H9 (cell line): ENCODE measurements around the gene EPHB6. TPM values are rescaled to one million over a fixed set of nuclear protein-coding genes. Genes with fewer than 3 reads are reported as not detected.

Source experiments
- DNase-seq: peaks from one replicate; pipeline ENCODE4 v3.0.0-alpha.2; 2017
- H2AFZ ChIP-seq: one replicate; pipeline ENCODE4 v1.6.1; 2013; ENCODE audit warnings: mild to moderate bottlenecking, low read length, control low read depth, moderate library complexity
- H2AK5ac ChIP-seq: 2 replicates; pipeline ENCODE4 v1.6.1; 2013; ENCODE audit warnings: low read length, control low read depth, mixed read lengths; ENCODE audit not compliant: insufficient read length
- H2BK120ac ChIP-seq: one replicate; pipeline ENCODE4 v1.6.1; 2013; ENCODE audit warnings: low read depth, mild to moderate bottlenecking, low read length, control low read depth, inconsistent platforms; ENCODE audit not compliant: poor library complexity, severe bottlenecking
- H2BK12ac ChIP-seq: 2 replicates; pipeline ENCODE4 v1.6.1; 2013; ENCODE audit warnings: low read length, control low read depth, mixed read lengths, low read depth; ENCODE audit not compliant: insufficient read length
- H2BK15ac ChIP-seq: 2 replicates; pipeline ENCODE4 v1.6.1; 2013; ENCODE audit warnings: low read depth, low read length, control low read depth
- H2BK20ac ChIP-seq: one replicate; pipeline ENCODE4 v1.6.1; 2013; ENCODE audit warnings: low read depth, mild to moderate bottlenecking, low read length, control low read depth, inconsistent platforms; ENCODE audit not compliant: poor library complexity, severe bottlenecking
- H2BK5ac ChIP-seq: 2 replicates; pipeline ENCODE4 v1.6.1; 2013; ENCODE audit warnings: low read length, control low read depth, mixed read lengths; ENCODE audit not compliant: insufficient read length
- H3K14ac ChIP-seq: 2 replicates; pipeline ENCODE4 v1.6.1; 2013; ENCODE audit warnings: low read length, control low read depth; ENCODE audit not compliant: insufficient read depth
- H3K18ac ChIP-seq: 2 replicates; pipeline ENCODE4 v1.6.1; 2013; ENCODE audit warnings: low read depth, mild to moderate bottlenecking, mixed read lengths, low read length, control low read depth; ENCODE audit not compliant: insufficient read length
- H3K23ac ChIP-seq: 2 replicates; pipeline ENCODE4 v1.6.1; 2013; ENCODE audit warnings: low read length, control low read depth, mixed read lengths, low read depth; ENCODE audit not compliant: insufficient read length
- H3K23me2 ChIP-seq: 2 replicates; pipeline ENCODE4 v1.6.1; 2013; ENCODE audit warnings: low read depth, mild to moderate bottlenecking, mixed read lengths, low read length, control low read depth; ENCODE audit not compliant: insufficient read length, poor library complexity, severe bottlenecking
- H3K27ac ChIP-seq: 2 replicates; pipeline ENCODE4 v1.5.1; 2013; ENCODE audit warnings: low read length, control low read depth, mixed read lengths, low read depth; ENCODE audit not compliant: insufficient read length
- H3K27me3 ChIP-seq: 2 replicates; pipeline ENCODE4 v1.6.1; 2013; ENCODE audit warnings: low read length, control low read depth, inconsistent platforms; ENCODE audit not compliant: insufficient read depth
- H3K4ac ChIP-seq: 2 replicates; pipeline ENCODE4 v1.6.1; 2013; ENCODE audit warnings: low read depth, mild to moderate bottlenecking, control low read depth, inconsistent platforms, low read length, moderate library complexity
- H3K4me1 ChIP-seq: 2 replicates; pipeline ENCODE4 v1.6.1; 2013; ENCODE audit warnings: low read length, control low read depth, inconsistent platforms; ENCODE audit not compliant: insufficient read depth
- H3K4me2 ChIP-seq: 2 replicates; pipeline ENCODE4 v1.6.1; 2013; ENCODE audit warnings: low read length, control low read depth, mixed read lengths; ENCODE audit not compliant: insufficient read length, insufficient read depth
- H3K56ac ChIP-seq: 2 replicates; pipeline ENCODE4 v1.6.1; 2013; ENCODE audit warnings: low read depth, mild to moderate bottlenecking, mixed read lengths, low read length, control low read depth; ENCODE audit not compliant: insufficient read length
- H3K79me1 ChIP-seq: 2 replicates; pipeline ENCODE4 v1.6.1; 2013; ENCODE audit warnings: low read depth, mild to moderate bottlenecking, moderate library complexity, low read length, control low read depth, inconsistent platforms; ENCODE audit not compliant: insufficient read depth, poor library complexity, severe bottlenecking
- H3K79me2 ChIP-seq: 2 replicates; pipeline ENCODE4 v1.6.1; 2013; ENCODE audit warnings: low read length, control low read depth, inconsistent platforms; ENCODE audit not compliant: insufficient read depth
- H3K9ac ChIP-seq: 2 replicates; pipeline ENCODE4 v1.6.1; 2013; ENCODE audit warnings: low read length, control low read depth, mixed read lengths; ENCODE audit not compliant: insufficient read length; ENCODE audit errors: extremely low read depth
- H3K9me3 ChIP-seq: one replicate; pipeline ENCODE4 v1.6.1; 2013; ENCODE audit warnings: low read depth, low read length, inconsistent platforms; ENCODE audit not compliant: control insufficient read depth
- H3T11ph ChIP-seq: one replicate; pipeline ENCODE4 v1.6.1; 2013; ENCODE audit warnings: mild to moderate bottlenecking, low read length, control low read depth, inconsistent platforms
- H4K20me1 ChIP-seq: one replicate; pipeline ENCODE4 v1.6.1; 2013; ENCODE audit not compliant: control insufficient read depth, insufficient read length, insufficient read depth
- H4K5ac ChIP-seq: 2 replicates; pipeline ENCODE4 v1.6.1; 2013; ENCODE audit warnings: low read depth, mild to moderate bottlenecking, mixed read lengths, low read length, control low read depth; ENCODE audit not compliant: insufficient read length
- H4K8ac ChIP-seq: replicated peaks from 2 replicates; pipeline ENCODE4 v1.6.1; 2013; ENCODE audit warnings: low read length, control low read depth, mixed read lengths, low read depth; ENCODE audit not compliant: insufficient read length
- H4K91ac ChIP-seq: 2 replicates; pipeline ENCODE4 v1.6.1; 2013; ENCODE audit warnings: low read depth, mild to moderate bottlenecking, moderate library complexity, mixed read lengths, low read length, control low read depth; ENCODE audit not compliant: insufficient read length
- H3K27ac Mint-ChIP-seq, 3 experiments: 2 replicates in 2 of 3; 3 replicates in 1 of 3; pipeline ENCODE4 v1.8.0; 2020 to 2021; ENCODE audit warnings: mixed read lengths in 3 of 3, mild to moderate bottlenecking in 1 of 3, moderate library complexity in 1 of 3
- H3K27me3 Mint-ChIP-seq: 2 replicates; pipeline ENCODE4 v1.8.0; 2021; ENCODE audit warnings: low read depth, mild to moderate bottlenecking, moderate library complexity, mixed read lengths
- H3K36me3 Mint-ChIP-seq, 3 experiments: 2 replicates in 2 of 3; 3 replicates in 1 of 3; pipeline ENCODE4 v1.8.0; 2020 to 2021; ENCODE audit warnings: low read depth in 3 of 3, mixed read lengths in 3 of 3; ENCODE audit not compliant: insufficient read depth in 1 of 3
- H3K4me1 Mint-ChIP-seq, 2 experiments: 2 replicates each; pipeline ENCODE4 v1.8.0; 2020; ENCODE audit warnings: mixed read lengths in 2 of 2
- H3K4me3 Mint-ChIP-seq, 2 experiments: 2 replicates in 1 of 2; 3 replicates in 1 of 2; pipeline ENCODE4 v1.8.0; 2020 to 2021; ENCODE audit warnings: mild to moderate bottlenecking in 2 of 2, mixed read lengths in 2 of 2, moderate library complexity in 1 of 2
- H3K9me3 Mint-ChIP-seq, 2 experiments: 2 replicates in 1 of 2; 3 replicates in 1 of 2; pipeline ENCODE4 v1.8.0; 2020; ENCODE audit warnings: mild to moderate bottlenecking in 2 of 2, mixed read lengths in 2 of 2, moderate library complexity in 1 of 2
- CTCF ChIP-seq: fragments of 200-600 bp; sonication (generic); conservative IDR thresholded peaks from 3 replicates; pipeline ENCODE4 v1.8.0; 2021; ENCODE audit warnings: antibody characterized with exemption, mild to moderate bottlenecking
- WGBS: extraction: QIAGEN DNeasy Blood & Tissue Kit; methylation state at CpG from one replicate; pipeline ENCODE4 v1.1.7; 2013; ENCODE audit warnings: missing lambda C conversion rate, low lambda C conversion rate, mixed read lengths; ENCODE audit not compliant: insufficient read length; ENCODE audit errors: extremely low coverage; 5-methylcytosine and 5-hydroxymethylcytosine counted together
- total RNA-seq: library from RNA; stranded (reverse); gene quantifications from 2 replicates; pipeline ENCODE4 v1.2.1, GENCODE V29; 2021

EPHB6 gene
- total RNA-seq, 1 experiment from 2014 or later: 9.7 TPM

GRCh38 chr7:142880876-142881505 lies 26.1 kb downstream of the EPHB6 start:
- H3T11ph ChIP-seq: no peak overlapping the region
- TF ChIP-seq CTCF: peak; percentile 86
- H3K18ac ChIP-seq: no peak overlapping the region
- no peak overlapping the region for H3K56ac ChIP-seq
- H3K79me2 ChIP-seq: no peaks in the 10 kb centered on the region
- Mint-ChIP-seq H3K36me3 (no peaks in the 10 kb centered on the region), H3K4me1 (peaks cover 10 to 11% of the 10 kb centered on the region in 2 experiments), H3K27me3 (peaks cover 12% of the 10 kb centered on the region; the same call in 1 of the 2 replicates), H3K9me3 (peaks cover 0 to 2% of the 10 kb centered on the region in 2 experiments; a peak in 1 of 5 replicates), H3K4me3 (no peak overlapping the region), H3K27ac (no peak overlapping the region)
- no peak overlapping the region for H3K14ac ChIP-seq
- H4K91ac ChIP-seq: no peak overlapping the region
- H3K79me1 ChIP-seq: no peaks in the 10 kb centered on the region
- H2AK5ac ChIP-seq: no peak overlapping the region
- H3K27me3 ChIP-seq: no peaks in the 10 kb centered on the region
- H3K4me1 ChIP-seq: no peaks in the 10 kb centered on the region; the same call in 1 of the 2 replicates
- no peak overlapping the region for H4K5ac ChIP-seq
- H3K9ac ChIP-seq: no peak overlapping the region
- H2BK120ac ChIP-seq: no peak overlapping the region
- no peak overlapping the region for H2BK12ac ChIP-seq
- peak; percentile 79 for DNase-seq
- no peaks in the 10 kb centered on the region for H3K9me3 ChIP-seq
- no CpG with 5 or more reads among the region's 8 CpGs for WGBS
- no peak overlapping the region for H2BK20ac ChIP-seq
- H3K4me2 ChIP-seq: no peak overlapping the region
- H3K4ac ChIP-seq: no peak overlapping the region
- no peak overlapping the region for H2AFZ ChIP-seq
- no peaks in the 10 kb centered on the region for H4K20me1 ChIP-seq
- no peak overlapping the region for H3K23ac ChIP-seq
- H3K27ac ChIP-seq: no peak overlapping the region
- H2BK15ac ChIP-seq: no peak overlapping the region
- H2BK5ac ChIP-seq: no peak overlapping the region
- no peaks in the 10 kb centered on the region for H3K23me2 ChIP-seq
- H4K8ac ChIP-seq: no peak overlapping the region
